Neural cell (in vitro differentiated cells): ENCODE measurements around the gene SPOCK1. TPM values are rescaled to one million over a fixed set of nuclear protein-coding genes. Genes with fewer than 3 reads are reported as not detected.

Experiments used
- H2AFZ ChIP-seq: fragments of 200-600, 300-800 bp; sonication (generic), shearing (Covaris generic); 2 replicates; pipeline ENCODE4 v1.6.0; 2014; ENCODE audit warnings: low read depth, mild to moderate bottlenecking, antibody characterized with exemption, low read length, moderate library complexity
- H3F3A ChIP-seq: fragments of 200-600 bp; shearing (Covaris generic); 2 replicates; pipeline ENCODE4 v1.6.1; 2016; ENCODE audit warnings: mild to moderate bottlenecking, moderate library complexity, mixed read lengths, antibody characterized with exemption, low read length; ENCODE audit not compliant: insufficient read depth, poor library complexity, severe bottlenecking
- H3K27ac ChIP-seq: fragments of 200-600, 300-800 bp; sonication (generic), shearing (Covaris generic); 2 replicates; pipeline ENCODE4 v1.5.1; 2014; ENCODE audit warnings: mild to moderate bottlenecking, low read length, moderate library complexity
- H3K27me3 ChIP-seq: fragments of 300-800, 200-600 bp; sonication (generic), shearing (Covaris generic); 2 replicates; pipeline ENCODE4 v1.6.0; 2014; ENCODE audit warnings: mild to moderate bottlenecking, low read depth, low read length, moderate library complexity; ENCODE audit not compliant: insufficient read depth
- H3K36me3 ChIP-seq: fragments of 300-800, 200-600 bp; sonication (generic), shearing (Covaris generic); 2 replicates; pipeline ENCODE4 v1.5.1; 2014; ENCODE audit warnings: mild to moderate bottlenecking, antibody characterized with exemption, low read length, moderate library complexity; ENCODE audit not compliant: insufficient read depth
- H3K4me2 ChIP-seq: fragments of 300-800, 200-600 bp; sonication (generic), shearing (Covaris generic); 2 replicates; pipeline ENCODE4 v1.6.0; 2014; ENCODE audit warnings: mild to moderate bottlenecking, low read length
- H3K4me3 ChIP-seq: fragments of 300-800, 200-600 bp; sonication (generic), shearing (Covaris generic); 2 replicates; pipeline ENCODE4 v1.5.1; 2014; ENCODE audit warnings: mild to moderate bottlenecking, low read length, moderate library complexity
- H3K79me2 ChIP-seq: fragments of 200-600 bp; shearing (Covaris generic); replicated peaks from 2 replicates; pipeline ENCODE4 v1.6.0; 2014; ENCODE audit warnings: mild to moderate bottlenecking, low read length, moderate library complexity; ENCODE audit not compliant: insufficient read depth
- H3K9ac ChIP-seq: fragments of 300-800, 200-600 bp; sonication (generic), shearing (Covaris generic); 2 replicates; pipeline ENCODE4 v1.6.1; 2016; ENCODE audit warnings: mild to moderate bottlenecking, low read length, mixed read lengths
- H3K9me2 ChIP-seq: fragments of 200-600 bp; shearing (Covaris generic); 2 replicates; pipeline ENCODE4 v1.6.1; 2016; ENCODE audit warnings: mild to moderate bottlenecking, low read length, mixed read lengths; ENCODE audit not compliant: insufficient read depth
- H3K9me3 ChIP-seq: fragments of 200-600, 300-800 bp; sonication (generic), shearing (Covaris generic); 2 replicates; pipeline ENCODE4 v1.6.1; 2016; ENCODE audit warnings: mild to moderate bottlenecking, mixed run types, low read length, moderate library complexity, mixed read lengths
- H4K20me1 ChIP-seq: fragments of 200-600 bp; shearing (Covaris generic); 2 replicates; pipeline ENCODE4 v1.6.1; 2016; ENCODE audit warnings: mild to moderate bottlenecking, mixed run types; ENCODE audit not compliant: insufficient read depth
- EP300 ChIP-seq: fragments of 450-650 bp; conservative IDR thresholded peaks from 2 replicates; pipeline ENCODE4 v1.6.1; 2014; ENCODE audit warnings: antibody characterized with exemption, mild to moderate bottlenecking, moderate library complexity; ENCODE audit not compliant: poor library complexity, severe bottlenecking
- EZH2 ChIP-seq: fragments of 200-600, 300-800 bp; shearing (Covaris generic), sonication (generic); IDR thresholded peaks from 2 replicates; pipeline ENCODE4 v1.6.1; 2014; ENCODE audit warnings: antibody characterized with exemption, low read length, borderline replicate concordance, mild to moderate bottlenecking; ENCODE audit not compliant: insufficient read depth, poor library complexity, severe bottlenecking
- MXI1 ChIP-seq: fragments of 450-650 bp; conservative IDR thresholded peaks from 2 replicates; pipeline ENCODE4 v1.6.1; 2014; ENCODE audit warnings: antibody characterized with exemption, mild to moderate bottlenecking; ENCODE audit not compliant: poor library complexity, severe bottlenecking
- POLR2AphosphoS5 ChIP-seq: IDR thresholded peaks from 2 replicates; pipeline ENCODE4 v1.6.1; 2012
- RAD21 ChIP-seq: fragments of 450-650 bp; conservative IDR thresholded peaks from 2 replicates; pipeline ENCODE4 v1.6.1; 2014; ENCODE audit warnings: antibody characterized with exemption, mild to moderate bottlenecking, moderate library complexity
- SMC3 ChIP-seq: fragments of 450-650 bp; conservative IDR thresholded peaks from 2 replicates; pipeline ENCODE4 v1.6.1; 2014; ENCODE audit warnings: antibody characterized with exemption, mild to moderate bottlenecking, moderate library complexity; ENCODE audit not compliant: poor library complexity
- TAF1 ChIP-seq: IDR thresholded peaks from 2 replicates; pipeline ENCODE4 v1.6.1; 2012; ENCODE audit warnings: low read depth
- polyA plus RNA-seq: library from polyadenylated mRNA; depleted of rRNA; stranded (reverse); fragments of >200 nt; gene quantifications from 2 replicates; pipeline ENCODE4 v1.2.3, GENCODE V29; 2014
- TF ChIP-seq, protein P1 (sequence below): IDR thresholded peaks from 2 replicates; pipeline ENCODE4 v1.6.1; 2012; ENCODE audit warnings: borderline replicate concordance
- TF ChIP-seq, protein P2 (sequence below): fragments of 450-650 bp; IDR thresholded peaks from 2 replicates; pipeline ENCODE4 v1.5.1; 2014; ENCODE audit warnings: antibody characterized with exemption, mild to moderate bottlenecking, moderate library complexity; ENCODE audit not compliant: poor library complexity, severe bottlenecking

Gene SPOCK1
- polyA plus RNA-seq, 1 donor from 2014 or later, result 33.6 TPM

DNA sequence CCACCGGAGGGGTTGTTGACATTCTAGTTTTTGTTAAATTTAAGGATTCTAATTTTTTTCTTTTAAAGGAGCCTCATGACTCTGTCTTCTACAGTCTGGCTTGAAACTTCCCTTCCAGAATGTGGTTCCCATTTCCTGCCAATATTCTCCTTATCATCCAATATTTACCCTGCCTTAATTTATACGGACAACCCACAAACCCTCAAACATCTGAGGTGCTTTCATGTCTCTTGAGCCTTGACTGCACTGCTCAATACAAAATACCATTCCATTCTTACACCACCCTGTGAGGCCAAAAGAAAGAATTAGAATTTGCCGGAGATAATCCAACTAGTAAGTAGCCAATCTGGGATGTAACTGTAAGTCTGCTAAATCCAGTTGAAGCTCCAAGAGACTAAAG is 346.5 kb downstream of the SPOCK1 start:
- H3K9ac ChIP-seq, result no peak overlapping the region
- no peaks in the 10 kb centered on the region for H3K9me2 ChIP-seq
- H2AFZ ChIP-seq, result no peak overlapping the region
- H3K36me3 ChIP-seq, result no peaks in the 10 kb centered on the region
- H3K79me2 ChIP-seq, result no peaks in the 10 kb centered on the region
- H4K20me1 ChIP-seq, result no peaks in the 10 kb centered on the region
- no peak overlapping the region for H3K4me3 ChIP-seq
- H3K4me2 ChIP-seq, result no peak overlapping the region
- peaks cover 1% of the 10 kb centered on the region for H3F3A ChIP-seq
- H3K27me3 ChIP-seq, result no peaks in the 10 kb centered on the region
- TF ChIP-seq MXI1 (no peak), RAD21 (no peak)
- H3K27ac ChIP-seq, result no peak overlapping the region
- H3K9me3 ChIP-seq, result no peaks in the 10 kb centered on the region

DNA sequence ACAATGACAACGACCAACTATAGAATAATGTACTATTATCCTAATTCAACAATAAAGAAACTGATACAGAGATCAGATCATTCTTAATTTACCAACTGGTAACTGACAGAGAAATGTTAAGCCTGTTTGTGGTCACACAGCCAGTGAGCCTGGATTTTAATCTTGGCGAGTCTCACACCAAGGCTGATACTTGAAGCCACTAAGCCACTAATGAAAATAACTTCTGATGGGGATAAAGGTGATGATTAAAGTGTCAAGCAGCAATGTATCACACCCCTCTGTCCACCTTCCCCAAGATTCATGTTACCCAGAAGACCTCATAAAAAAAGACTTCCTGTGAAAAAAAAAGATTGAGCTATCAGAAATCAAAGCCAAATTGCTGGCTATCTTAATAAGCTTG is 350.5 kb downstream of the SPOCK1 start:
- H3F3A ChIP-seq, result peaks cover 6% of the 10 kb centered on the region
- TF ChIP-seq RAD21 (no peak), POLR2AphosphoS5 (no peak), SMC3 (no peak), TAF1 (no peak), MXI1 (no peak), EZH2 (no peak), EP300 (no peak)
- TF ChIP-seq, protein P1, sequence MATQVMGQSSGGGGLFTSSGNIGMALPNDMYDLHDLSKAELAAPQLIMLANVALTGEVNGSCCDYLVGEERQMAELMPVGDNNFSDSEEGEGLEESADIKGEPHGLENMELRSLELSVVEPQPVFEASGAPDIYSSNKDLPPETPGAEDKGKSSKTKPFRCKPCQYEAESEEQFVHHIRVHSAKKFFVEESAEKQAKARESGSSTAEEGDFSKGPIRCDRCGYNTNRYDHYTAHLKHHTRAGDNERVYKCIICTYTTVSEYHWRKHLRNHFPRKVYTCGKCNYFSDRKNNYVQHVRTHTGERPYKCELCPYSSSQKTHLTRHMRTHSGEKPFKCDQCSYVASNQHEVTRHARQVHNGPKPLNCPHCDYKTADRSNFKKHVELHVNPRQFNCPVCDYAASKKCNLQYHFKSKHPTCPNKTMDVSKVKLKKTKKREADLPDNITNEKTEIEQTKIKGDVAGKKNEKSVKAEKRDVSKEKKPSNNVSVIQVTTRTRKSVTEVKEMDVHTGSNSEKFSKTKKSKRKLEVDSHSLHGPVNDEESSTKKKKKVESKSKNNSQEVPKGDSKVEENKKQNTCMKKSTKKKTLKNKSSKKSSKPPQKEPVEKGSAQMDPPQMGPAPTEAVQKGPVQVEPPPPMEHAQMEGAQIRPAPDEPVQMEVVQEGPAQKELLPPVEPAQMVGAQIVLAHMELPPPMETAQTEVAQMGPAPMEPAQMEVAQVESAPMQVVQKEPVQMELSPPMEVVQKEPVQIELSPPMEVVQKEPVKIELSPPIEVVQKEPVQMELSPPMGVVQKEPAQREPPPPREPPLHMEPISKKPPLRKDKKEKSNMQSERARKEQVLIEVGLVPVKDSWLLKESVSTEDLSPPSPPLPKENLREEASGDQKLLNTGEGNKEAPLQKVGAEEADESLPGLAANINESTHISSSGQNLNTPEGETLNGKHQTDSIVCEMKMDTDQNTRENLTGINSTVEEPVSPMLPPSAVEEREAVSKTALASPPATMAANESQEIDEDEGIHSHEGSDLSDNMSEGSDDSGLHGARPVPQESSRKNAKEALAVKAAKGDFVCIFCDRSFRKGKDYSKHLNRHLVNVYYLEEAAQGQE, result no peak
- TF ChIP-seq, protein P2, sequence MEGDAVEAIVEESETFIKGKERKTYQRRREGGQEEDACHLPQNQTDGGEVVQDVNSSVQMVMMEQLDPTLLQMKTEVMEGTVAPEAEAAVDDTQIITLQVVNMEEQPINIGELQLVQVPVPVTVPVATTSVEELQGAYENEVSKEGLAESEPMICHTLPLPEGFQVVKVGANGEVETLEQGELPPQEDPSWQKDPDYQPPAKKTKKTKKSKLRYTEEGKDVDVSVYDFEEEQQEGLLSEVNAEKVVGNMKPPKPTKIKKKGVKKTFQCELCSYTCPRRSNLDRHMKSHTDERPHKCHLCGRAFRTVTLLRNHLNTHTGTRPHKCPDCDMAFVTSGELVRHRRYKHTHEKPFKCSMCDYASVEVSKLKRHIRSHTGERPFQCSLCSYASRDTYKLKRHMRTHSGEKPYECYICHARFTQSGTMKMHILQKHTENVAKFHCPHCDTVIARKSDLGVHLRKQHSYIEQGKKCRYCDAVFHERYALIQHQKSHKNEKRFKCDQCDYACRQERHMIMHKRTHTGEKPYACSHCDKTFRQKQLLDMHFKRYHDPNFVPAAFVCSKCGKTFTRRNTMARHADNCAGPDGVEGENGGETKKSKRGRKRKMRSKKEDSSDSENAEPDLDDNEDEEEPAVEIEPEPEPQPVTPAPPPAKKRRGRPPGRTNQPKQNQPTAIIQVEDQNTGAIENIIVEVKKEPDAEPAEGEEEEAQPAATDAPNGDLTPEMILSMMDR, result no peak
- no peaks in the 10 kb centered on the region for H4K20me1 ChIP-seq
- no peaks in the 10 kb centered on the region for H3K79me2 ChIP-seq
- no peak overlapping the region for H3K9ac ChIP-seq
- no peaks in the 10 kb centered on the region for H3K27me3 ChIP-seq
- no peaks in the 10 kb centered on the region for H3K9me3 ChIP-seq
- no peaks in the 10 kb centered on the region for H3K9me2 ChIP-seq
- no peak overlapping the region for H3K4me2 ChIP-seq
- no peak overlapping the region for H2AFZ ChIP-seq
- peak overlapping the region; percentile 99 for H3K27ac ChIP-seq
- no peak overlapping the region for H3K4me3 ChIP-seq
- no peaks in the 10 kb centered on the region for H3K36me3 ChIP-seq

DNA sequence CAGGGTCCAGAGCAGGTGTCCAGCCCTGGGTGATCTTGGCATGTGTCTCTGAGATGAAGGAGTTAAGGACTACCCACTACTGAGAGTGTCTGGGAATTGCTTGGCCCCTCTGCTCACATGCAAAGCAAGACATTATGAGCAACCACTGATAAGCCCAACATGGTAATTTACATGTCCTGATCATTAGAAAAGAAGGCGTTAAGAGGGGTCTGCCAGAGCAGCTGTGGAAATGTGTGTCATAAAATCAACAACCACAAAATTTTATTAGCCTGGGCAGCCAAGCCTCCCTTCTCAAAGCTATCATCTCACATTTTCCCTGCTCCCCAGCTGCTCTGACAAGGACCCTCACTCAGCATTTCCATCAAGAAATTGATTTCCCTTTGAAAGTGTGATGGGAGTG is 351.0 kb downstream of the SPOCK1 start:
- peak overlapping the region; percentile 99 for H3K27ac ChIP-seq
- H3K79me2 ChIP-seq, result no peaks in the 10 kb centered on the region
- no peak overlapping the region for H2AFZ ChIP-seq
- H3K36me3 ChIP-seq, result no peaks in the 10 kb centered on the region
- no peak for TF ChIP-seq EZH2
- TF ChIP-seq, protein P1, result no peak
- TF ChIP-seq TAF1, result no peak
- no peak for TF ChIP-seq EP300
- TF ChIP-seq RAD21, result no peak
- TF ChIP-seq MXI1, result no peak
- TF ChIP-seq, protein P2, result no peak
- TF ChIP-seq POLR2AphosphoS5, result no peak
- TF ChIP-seq SMC3, result no peak
- H3K9ac ChIP-seq, result no peak overlapping the region
- no peaks in the 10 kb centered on the region for H3K27me3 ChIP-seq
- H3K9me2 ChIP-seq, result no peaks in the 10 kb centered on the region
- no peaks in the 10 kb centered on the region for H4K20me1 ChIP-seq
- peaks cover 6% of the 10 kb centered on the region for H3F3A ChIP-seq
- H3K4me2 ChIP-seq, result no peak overlapping the region
- H3K9me3 ChIP-seq, result no peaks in the 10 kb centered on the region
- H3K4me3 ChIP-seq, result peak overlapping the region; percentile 14
